ENCODE measurements around the gene CNDP1.

Gene CNDP1

DNA sequence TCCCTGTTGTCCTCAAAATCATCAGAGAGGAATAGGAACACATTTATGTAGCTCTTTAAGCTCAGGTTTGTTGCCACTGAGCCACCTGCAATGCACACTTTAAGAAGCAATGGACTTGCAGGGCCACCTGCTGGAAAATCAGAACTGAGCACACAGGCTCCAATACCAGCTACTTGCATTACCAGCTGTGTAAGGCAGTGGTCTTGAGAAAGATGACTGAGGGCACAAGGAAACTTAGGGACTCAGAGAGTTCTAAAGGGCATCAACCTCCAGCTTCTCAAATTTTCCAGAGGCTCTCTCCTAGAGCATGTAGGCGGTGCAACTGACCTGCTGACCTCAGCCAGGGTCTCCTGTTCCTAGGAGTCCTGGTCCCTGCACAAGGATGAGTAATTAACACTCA lies 40.6 kb upstream of the CNDP1 start:
- no peak overlapping the region for H3K4me3 ChIP-seq (replicated peaks; ENCODE audit: low read depth, low read length)
- peak; percentile 68 for TF ChIP-seq CTCF (IDR thresholded peaks at IDR 0.05; ENCODE audit: low read length, missing control alignments)
- DNase-seq (ENCODE audit: low read depth): peak; percentile 84

- no peak overlapping the region for H3K4me3 ChIP-seq (replicated peaks; ENCODE audit: low read depth, low read length)
- no peak for DNase-seq (ENCODE audit: low read depth)
- no peak for TF ChIP-seq CTCF (IDR thresholded peaks at IDR 0.05; ENCODE audit: low read length, missing control alignments)
These were observed 39.8 kb upstream of the CNDP1 start for GRCh38 chr18:74494514-74494913.

- TF ChIP-seq CTCF (IDR thresholded peaks at IDR 0.05; ENCODE audit: low read length, missing control alignments): no peak
These were observed 38.5 kb upstream of the CNDP1 start, which contains the start of gene CNDP2 for GRCh38 chr18:74495581-74496507. Gene CNDP2 (plus strand): TSS chr18:74496363. CDS start chr18:74499974, 3,611 bp downstream.

DNA sequence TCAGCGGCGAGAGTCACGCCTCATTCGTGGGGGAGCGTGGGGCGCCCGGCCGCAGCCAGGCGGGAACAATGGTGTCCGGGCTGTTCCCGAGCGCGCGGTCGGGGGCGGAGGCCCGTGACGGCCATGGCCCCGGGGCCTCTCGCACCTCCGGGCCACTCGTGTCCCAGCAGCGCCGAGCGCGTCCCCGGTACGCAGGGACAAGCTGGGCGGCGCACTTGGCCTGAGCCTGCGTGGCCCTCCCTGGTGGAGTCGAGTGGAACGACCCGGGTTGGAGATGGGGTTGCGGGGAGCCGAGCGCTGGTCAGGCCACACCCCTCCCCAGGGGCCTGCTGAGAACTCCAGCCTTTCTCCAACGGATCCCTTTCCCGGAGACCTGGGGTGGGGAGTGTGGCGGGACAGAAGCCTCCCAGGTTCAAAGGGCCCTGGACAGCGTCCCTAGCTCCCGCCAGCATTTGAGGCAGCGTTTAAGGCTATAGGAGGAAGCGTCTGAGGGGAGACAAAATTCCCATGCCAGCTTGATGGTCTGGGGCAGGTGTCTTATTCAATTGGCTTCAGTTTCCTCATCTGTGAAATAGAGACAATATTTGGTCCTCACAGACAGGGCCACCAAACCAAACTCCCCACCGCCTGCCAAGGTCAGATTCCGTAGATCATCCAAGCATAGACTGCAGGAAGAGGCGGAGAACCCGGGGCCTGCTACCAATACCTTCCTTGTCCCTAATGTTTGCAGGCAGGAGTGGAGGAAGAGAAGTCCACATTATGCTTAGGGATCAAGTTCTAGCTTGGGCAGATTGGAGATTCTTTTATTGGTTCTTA lies 37.6 kb upstream of the CNDP1 start:
- TF ChIP-seq CTCF (IDR thresholded peaks at IDR 0.05; ENCODE audit: low read length, missing control alignments): no peak
- peak; percentile 51 for DNase-seq (ENCODE audit: low read depth)

More at GRCh38 chr18:74495581-74496507, 38.5 kb upstream of the CNDP1 start, which contains the start of gene CNDP2:
- H3K4me3 ChIP-seq (replicated peaks; ENCODE audit: low read depth, low read length): peak within 1 kb of the TSS; percentile 84
- DNase-seq (ENCODE audit: low read depth): peak; percentile 99

DNA sequence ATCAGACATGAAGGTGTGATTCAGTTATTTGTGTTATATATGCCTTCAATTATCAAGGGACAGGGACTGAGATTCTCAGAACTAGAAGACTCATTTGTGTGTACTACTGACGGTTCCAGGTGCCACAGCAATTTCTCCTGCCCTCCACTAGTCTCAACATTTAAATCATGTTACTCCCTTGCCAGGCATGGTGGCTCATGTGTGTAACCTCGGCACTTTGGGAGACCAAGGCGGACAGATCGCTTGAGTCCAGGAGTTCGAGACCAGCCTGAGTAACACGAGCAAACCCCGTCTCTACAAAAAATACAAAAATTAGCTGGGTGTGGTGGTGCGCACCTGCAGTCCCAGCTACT lies 37.0 kb upstream of the CNDP1 start:
- H3K4me3 ChIP-seq (replicated peaks; ENCODE audit: low read depth, low read length): peak overlapping the region; percentile 84
- no peak for DNase-seq (ENCODE audit: low read depth)
- no peak for TF ChIP-seq CTCF (IDR thresholded peaks at IDR 0.05; ENCODE audit: low read length, missing control alignments)

More for the DNA sequence above, 37.6 kb upstream of the CNDP1 start:
- peak overlapping the region; percentile 84 for H3K4me3 ChIP-seq (replicated peaks; ENCODE audit: low read depth, low read length)

- no peak for TF ChIP-seq CTCF (IDR thresholded peaks at IDR 0.05; ENCODE audit: low read length, missing control alignments)
- H3K4me3 ChIP-seq (replicated peaks; ENCODE audit: low read depth, low read length): no peak overlapping the region
- DNase-seq (ENCODE audit: low read depth): no peak
These were observed 36.5 kb upstream of the CNDP1 start for GRCh38 chr18:74497778-74498177.
